GM12892 (cell line): Measurements from ENCODE around the gene TMIE.

Experiments used
- POLR2A ChIP-seq: IDR thresholded peaks from 2 replicates; pipeline ENCODE4 v1.6.1; 2011; ENCODE audit warnings: low read depth, low read length, control low read depth
- POLR2AphosphoS5 ChIP-seq: IDR thresholded peaks from 2 replicates; pipeline ENCODE4 v1.6.1; 2011; ENCODE audit warnings: low read depth, low read length, control low read depth
- TAF1 ChIP-seq: IDR thresholded peaks from 2 replicates; pipeline ENCODE4 v1.6.1; 2011; ENCODE audit warnings: low read depth, mild to moderate bottlenecking, control low read depth, low read length, borderline replicate concordance

- TF ChIP-seq POLR2A (no peak), POLR2AphosphoS5 (no peak), TAF1 (no peak)
Measured at GRCh38 chr3:46665763-46666452, 35.3 kb upstream of the TMIE start.
